ENCODE data around the gene HPN.

The HPN gene

GRCh38 chr19:35018379-35018778 lies 23.1 kb upstream of the HPN start:
- H3K9me3 ChIP-seq (ENCODE audit: control extremely low read depth in 1 of 5, control insufficient read depth in 4 of 5, insufficient read depth in 2 of 5, low read depth in 1 of 5, low read length in 4 of 5), result no peaks in the 10 kb centered on the region
- H3K27ac ChIP-seq (ENCODE audit: insufficient read depth in 1 of 2, low read depth in 1 of 2, low read length in 2 of 2, poor library complexity in 1 of 2, severe bottlenecking in 2 of 2), result no peak overlapping the region
- H3K4me3 ChIP-seq (ENCODE audit: control insufficient read depth in 1 of 7, extremely low read depth in 1 of 7, insufficient read depth in 4 of 7, low read depth in 2 of 7, low read length in 6 of 7), result no peak overlapping the region
- H3K4me1 ChIP-seq (ENCODE audit: control extremely low read depth in 1 of 4, control insufficient read depth in 4 of 4, insufficient read depth in 4 of 4, low read length in 3 of 4), result peaks cover 0 to 18% (median 16%) of the 10 kb centered on the region in 4 experiments
- POLR2A ChIA-PET, result no interaction called here
- CTCF ChIA-PET, result interaction anchor here (0.6 to 1.5 kb wide), 3 partner anchors 9 to 72 kb away, joined by 3 to 7 read pairs (median 4); no protein-coding TSS in a partner anchor
- no peaks in the 10 kb centered on the region for H3K27me3 ChIP-seq (replicated peaks in 2 of 5; ENCODE audit: control insufficient read depth in 4 of 5, insufficient read depth in 5 of 5, low read length in 4 of 5)
- no peak for DNase-seq
- WGBS (ENCODE audit: insufficient coverage), result 100% methylated on average over 1 of the region's 4 CpGs
- H3K36me3 ChIP-seq (ENCODE audit: control insufficient read depth in 4 of 4, insufficient read depth in 4 of 4, low read length in 3 of 4), result peaks cover 18 to 88% (median 62%) of the 10 kb centered on the region in 4 experiments

DNA sequence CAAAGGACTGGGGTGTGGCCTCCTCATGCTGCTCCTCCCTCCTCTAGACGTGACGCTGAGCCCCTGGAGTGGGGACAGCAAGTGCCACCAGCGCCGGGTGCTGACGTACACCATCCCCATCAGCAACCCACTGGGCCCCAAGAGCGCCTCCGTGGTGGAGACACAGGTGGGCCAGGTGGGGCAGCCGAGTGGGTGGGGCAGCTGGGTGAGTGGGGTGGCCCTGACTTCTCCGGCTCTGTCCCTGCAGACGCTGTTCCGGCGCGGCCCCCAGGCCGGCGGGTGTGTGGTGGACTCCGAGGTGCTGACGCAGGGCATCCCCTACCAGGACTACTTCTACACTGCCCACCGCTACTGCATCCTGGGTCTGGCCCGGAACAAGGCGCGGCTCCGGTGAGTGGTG lies 22.4 kb upstream of the HPN start:
- DNase-seq, result no peak
- Histone ChIP-seq H3K4me3 (ENCODE audit: control insufficient read depth in 1 of 7, extremely low read depth in 1 of 7, insufficient read depth in 4 of 7, low read depth in 2 of 7, low read length in 6 of 7) (no peak overlapping the region), H3K27ac (ENCODE audit: insufficient read depth in 1 of 2, low read depth in 1 of 2, low read length in 2 of 2, poor library complexity in 1 of 2, severe bottlenecking in 2 of 2) (no peak overlapping the region), H3K4me1 (ENCODE audit: control extremely low read depth in 1 of 4, control insufficient read depth in 4 of 4, insufficient read depth in 4 of 4, low read length in 3 of 4) (peaks cover 0 to 10% (median 8%) of the 10 kb centered on the region in 4 experiments), H3K36me3 (ENCODE audit: control insufficient read depth in 4 of 4, insufficient read depth in 4 of 4, low read length in 3 of 4) (peaks cover 20 to 88% (median 64%) of the 10 kb centered on the region in 4 experiments), H3K27me3 (replicated peaks in 2 of 5; ENCODE audit: control insufficient read depth in 4 of 5, insufficient read depth in 5 of 5, low read length in 4 of 5) (no peaks in the 10 kb centered on the region), H3K9me3 (ENCODE audit: control extremely low read depth in 1 of 5, control insufficient read depth in 4 of 5, insufficient read depth in 2 of 5, low read depth in 1 of 5, low read length in 4 of 5) (no peaks in the 10 kb centered on the region)
- ChIA-PET CTCF (interaction anchor here (1.4 kb wide), 1 partner anchor 25 kb away, joined by 4 read pairs; no protein-coding TSS in a partner anchor), POLR2A (no interaction called here)
- WGBS (ENCODE audit: insufficient coverage), result 97% methylated on average over 15 of the region's 22 CpGs

DNA sequence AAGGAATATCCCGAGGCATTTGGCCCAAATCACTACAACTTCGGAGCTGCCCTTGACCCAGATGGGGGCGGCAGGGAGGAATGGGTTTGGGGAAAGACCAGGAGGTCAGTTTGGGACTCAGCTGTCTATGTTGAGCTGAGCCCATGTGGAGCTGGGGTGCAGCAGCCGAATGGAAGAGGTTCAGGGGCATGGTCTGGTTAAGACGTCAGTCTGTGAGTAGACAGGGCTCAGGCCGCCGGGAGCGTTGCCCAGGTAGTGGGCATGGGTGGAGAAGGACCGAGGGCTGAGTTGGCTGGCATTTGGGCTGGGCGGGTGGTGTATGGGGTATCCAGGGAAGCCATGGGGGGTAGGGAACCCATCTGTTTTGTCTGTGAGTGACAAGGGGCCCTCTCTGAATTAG lies 20.5 kb upstream of the HPN start:
- 100% methylated on average over 9 of the region's 10 CpGs for WGBS (ENCODE audit: insufficient coverage)
- POLR2A ChIA-PET, result no interaction called here
- CTCF ChIA-PET, result interaction anchor here (1.2 kb wide), 1 partner anchor 8 kb away, joined by 5 read pairs; no protein-coding TSS in a partner anchor
- no peak for DNase-seq
- H3K27ac ChIP-seq (ENCODE audit: insufficient read depth in 1 of 2, low read depth in 1 of 2, low read length in 2 of 2, poor library complexity in 1 of 2, severe bottlenecking in 2 of 2), result no peak overlapping the region
- H3K9me3 ChIP-seq (ENCODE audit: control extremely low read depth in 1 of 5, control insufficient read depth in 4 of 5, insufficient read depth in 2 of 5, low read depth in 1 of 5, low read length in 4 of 5), result no peaks in the 10 kb centered on the region
- no peak overlapping the region for H3K4me3 ChIP-seq (ENCODE audit: control insufficient read depth in 1 of 7, extremely low read depth in 1 of 7, insufficient read depth in 4 of 7, low read depth in 2 of 7, low read length in 6 of 7)
- peaks cover 17 to 92% (median 63%) of the 10 kb centered on the region in 4 experiments for H3K36me3 ChIP-seq (ENCODE audit: control insufficient read depth in 4 of 4, insufficient read depth in 4 of 4, low read length in 3 of 4)
- H3K27me3 ChIP-seq (replicated peaks in 2 of 5; ENCODE audit: control insufficient read depth in 4 of 5, insufficient read depth in 5 of 5, low read length in 4 of 5), result no peaks in the 10 kb centered on the region
- H3K4me1 ChIP-seq (ENCODE audit: control extremely low read depth in 1 of 4, control insufficient read depth in 4 of 4, insufficient read depth in 4 of 4, low read length in 3 of 4), result peaks cover 0 to 3% (median 0%) of the 10 kb centered on the region in 4 experiments

DNA sequence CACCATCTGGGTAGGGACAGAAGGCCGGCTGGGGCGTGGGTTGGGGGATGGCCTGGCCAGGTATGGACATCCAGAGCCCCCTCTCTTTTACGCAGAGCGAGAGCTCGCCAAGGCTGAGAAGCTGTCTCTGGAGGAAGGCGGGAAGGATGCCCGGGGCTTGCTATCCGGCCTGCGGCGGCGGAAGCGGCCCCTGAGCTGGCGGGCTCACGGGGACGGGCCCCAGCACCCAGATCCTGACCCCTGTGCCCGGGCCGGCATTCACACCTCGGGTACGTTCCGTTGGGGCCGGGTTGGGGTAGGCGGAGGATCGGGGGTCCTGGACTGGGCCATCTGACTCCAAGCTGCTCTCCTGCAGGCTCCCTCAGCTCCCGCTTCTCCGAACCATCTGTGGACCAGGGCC lies 19.9 kb upstream of the HPN start:
- 95% methylated on average over 19 of the region's 25 CpGs for WGBS (ENCODE audit: insufficient coverage)
- Histone ChIP-seq H3K9me3 (ENCODE audit: control extremely low read depth in 1 of 5, control insufficient read depth in 4 of 5, insufficient read depth in 2 of 5, low read depth in 1 of 5, low read length in 4 of 5) (no peaks in the 10 kb centered on the region), H3K4me3 (ENCODE audit: control insufficient read depth in 1 of 7, extremely low read depth in 1 of 7, insufficient read depth in 4 of 7, low read depth in 2 of 7, low read length in 6 of 7) (no peak overlapping the region), H3K27ac (ENCODE audit: insufficient read depth in 1 of 2, low read depth in 1 of 2, low read length in 2 of 2, poor library complexity in 1 of 2, severe bottlenecking in 2 of 2) (no peak overlapping the region), H3K4me1 (ENCODE audit: control extremely low read depth in 1 of 4, control insufficient read depth in 4 of 4, insufficient read depth in 4 of 4, low read length in 3 of 4) (peaks cover 0 to 3% (median 0%) of the 10 kb centered on the region in 4 experiments), H3K27me3 (replicated peaks in 2 of 5; ENCODE audit: control insufficient read depth in 4 of 5, insufficient read depth in 5 of 5, low read length in 4 of 5) (no peaks in the 10 kb centered on the region), H3K36me3 (ENCODE audit: control insufficient read depth in 4 of 4, insufficient read depth in 4 of 4, low read length in 3 of 4) (peaks cover 17 to 95% (median 67%) of the 10 kb centered on the region in 4 experiments)
- no peak for DNase-seq
- ChIA-PET POLR2A (no interaction called here), CTCF (interaction anchor here (1.0 to 1.2 kb wide), 2 partner anchors 8 to 22 kb away, joined by 4 to 5 read pairs; no protein-coding TSS in a partner anchor)

DNA sequence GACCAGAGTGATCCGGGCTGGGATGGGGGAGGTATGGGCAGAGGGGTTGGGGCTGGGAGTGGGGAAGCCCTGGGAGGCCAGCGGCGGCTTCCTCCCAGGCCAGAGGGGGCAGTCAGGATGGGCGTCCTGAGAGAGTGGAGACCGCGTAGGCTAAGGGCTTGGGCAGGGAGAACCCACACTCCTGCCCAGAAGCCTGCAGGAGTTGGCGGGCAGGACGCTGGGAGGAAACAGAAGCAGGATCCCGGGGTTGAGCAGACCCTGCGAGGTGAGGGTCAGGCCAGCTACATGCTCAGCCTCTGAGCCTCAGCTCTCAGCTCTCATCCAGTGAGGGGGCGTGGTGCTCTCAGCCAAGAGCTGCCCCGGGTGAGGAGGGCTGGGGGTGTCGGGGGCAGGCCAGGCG lies 19.1 kb upstream of the HPN start:
- DNase-seq, result no peak
- Histone ChIP-seq H3K36me3 (ENCODE audit: control insufficient read depth in 4 of 4, insufficient read depth in 4 of 4, low read length in 3 of 4) (peaks cover 15 to 98% (median 68%) of the 10 kb centered on the region in 4 experiments), H3K4me3 (ENCODE audit: control insufficient read depth in 1 of 7, extremely low read depth in 1 of 7, insufficient read depth in 4 of 7, low read depth in 2 of 7, low read length in 6 of 7) (no peak overlapping the region), H3K4me1 (ENCODE audit: control extremely low read depth in 1 of 4, control insufficient read depth in 4 of 4, insufficient read depth in 4 of 4, low read length in 3 of 4) (no peaks in the 10 kb centered on the region), H3K27me3 (replicated peaks in 2 of 5; ENCODE audit: control insufficient read depth in 4 of 5, insufficient read depth in 5 of 5, low read length in 4 of 5) (no peaks in the 10 kb centered on the region), H3K27ac (ENCODE audit: insufficient read depth in 1 of 2, low read depth in 1 of 2, low read length in 2 of 2, poor library complexity in 1 of 2, severe bottlenecking in 2 of 2) (no peak overlapping the region), H3K9me3 (ENCODE audit: control extremely low read depth in 1 of 5, control insufficient read depth in 4 of 5, insufficient read depth in 2 of 5, low read depth in 1 of 5, low read length in 4 of 5) (no peaks in the 10 kb centered on the region)
- 86% methylated on average over 8 of the region's 14 CpGs for WGBS (ENCODE audit: insufficient coverage)
- ChIA-PET POLR2A (no interaction called here), CTCF (interaction anchor here (1.0 kb wide), 1 partner anchor 22 kb away, joined by 4 read pairs; no protein-coding TSS in a partner anchor)

DNA sequence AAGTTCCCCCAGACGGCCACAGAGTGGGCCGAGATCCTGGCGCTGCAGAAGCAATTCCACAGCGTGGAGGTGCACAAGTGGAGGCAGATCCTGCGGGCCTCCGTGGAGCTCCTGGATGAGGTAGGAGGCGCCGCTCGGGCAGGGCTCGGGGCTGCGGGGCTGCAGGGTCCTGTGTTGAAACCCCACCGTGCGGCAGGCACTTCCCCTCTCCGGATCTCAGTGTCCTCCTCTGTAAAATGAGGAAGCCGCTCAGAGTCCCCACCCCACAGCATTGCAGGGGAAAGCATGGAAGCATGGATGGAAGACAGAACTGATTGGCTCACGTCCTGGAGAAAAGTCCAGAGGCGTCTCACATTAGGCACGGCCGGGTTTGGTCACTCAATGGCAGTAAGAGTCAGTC lies 18.1 kb upstream of the HPN start:
- no peak overlapping the region for H3K4me3 ChIP-seq (ENCODE audit: control insufficient read depth in 1 of 7, extremely low read depth in 1 of 7, insufficient read depth in 4 of 7, low read depth in 2 of 7, low read length in 6 of 7)
- WGBS (ENCODE audit: insufficient coverage), result 86% methylated on average over 19 of the region's 19 CpGs
- ChIA-PET POLR2A (no interaction called here), CTCF (interaction anchor here (0.6 kb wide), 1 partner anchor 210 kb away, joined by 3 read pairs; no protein-coding TSS in a partner anchor)
- no peak for DNase-seq
- no peaks in the 10 kb centered on the region for H3K9me3 ChIP-seq (ENCODE audit: control extremely low read depth in 1 of 5, control insufficient read depth in 4 of 5, insufficient read depth in 2 of 5, low read depth in 1 of 5, low read length in 4 of 5)
- no peaks in the 10 kb centered on the region for H3K4me1 ChIP-seq (ENCODE audit: control extremely low read depth in 1 of 4, control insufficient read depth in 4 of 4, insufficient read depth in 4 of 4, low read length in 3 of 4)
- H3K27ac ChIP-seq (ENCODE audit: insufficient read depth in 1 of 2, low read depth in 1 of 2, low read length in 2 of 2, poor library complexity in 1 of 2, severe bottlenecking in 2 of 2), result no peak overlapping the region
- H3K36me3 ChIP-seq (ENCODE audit: control insufficient read depth in 4 of 4, insufficient read depth in 4 of 4, low read length in 3 of 4), result peaks cover 16 to 98% (median 67%) of the 10 kb centered on the region in 4 experiments
- peaks cover 0 to 3% (median 0%) of the 10 kb centered on the region in 5 experiments for H3K27me3 ChIP-seq (replicated peaks in 2 of 5; ENCODE audit: control insufficient read depth in 4 of 5, insufficient read depth in 5 of 5, low read length in 4 of 5)

DNA sequence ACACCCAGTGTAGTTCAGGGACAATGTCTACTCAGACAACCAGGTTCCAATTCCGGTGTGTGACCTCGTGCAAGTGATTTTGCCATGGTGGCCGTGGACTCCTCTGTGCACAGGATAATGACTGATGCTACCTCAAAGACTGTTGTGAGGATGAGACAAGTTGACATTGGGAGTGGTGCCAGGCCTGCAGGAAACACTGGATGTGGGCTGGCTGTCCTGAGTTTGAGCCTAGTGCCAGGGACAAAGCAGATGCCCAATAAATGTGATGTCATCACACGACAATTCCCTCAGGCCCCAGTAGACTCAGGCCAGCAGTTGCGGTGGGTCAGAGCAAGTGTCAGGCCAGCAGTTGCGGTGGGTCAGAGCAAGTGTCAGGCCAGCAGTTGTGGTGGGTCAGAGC lies 17.4 kb upstream of the HPN start:
- ChIA-PET POLR2A (no interaction called here), CTCF (no interaction called here)
- H3K4me1 ChIP-seq (ENCODE audit: control extremely low read depth in 1 of 4, control insufficient read depth in 4 of 4, insufficient read depth in 4 of 4, low read length in 3 of 4), result no peaks in the 10 kb centered on the region
- no peak overlapping the region for H3K27ac ChIP-seq (ENCODE audit: insufficient read depth in 1 of 2, low read depth in 1 of 2, low read length in 2 of 2, poor library complexity in 1 of 2, severe bottlenecking in 2 of 2)
- H3K27me3 ChIP-seq (replicated peaks in 2 of 5; ENCODE audit: control insufficient read depth in 4 of 5, insufficient read depth in 5 of 5, low read length in 4 of 5), result peaks cover 0 to 4% (median 0%) of the 10 kb centered on the region in 5 experiments
- no peak for DNase-seq
- over 99% methylated on average over 6 of the region's 6 CpGs for WGBS (ENCODE audit: insufficient coverage)
- H3K4me3 ChIP-seq (ENCODE audit: control insufficient read depth in 1 of 7, extremely low read depth in 1 of 7, insufficient read depth in 4 of 7, low read depth in 2 of 7, low read length in 6 of 7), result no peak overlapping the region
- H3K9me3 ChIP-seq (ENCODE audit: control extremely low read depth in 1 of 5, control insufficient read depth in 4 of 5, insufficient read depth in 2 of 5, low read depth in 1 of 5, low read length in 4 of 5), result no peaks in the 10 kb centered on the region
- H3K36me3 ChIP-seq (ENCODE audit: control insufficient read depth in 4 of 4, insufficient read depth in 4 of 4, low read length in 3 of 4), result peaks cover 17 to 92% (median 61%) of the 10 kb centered on the region in 4 experiments
